GM21737 (cell line): ENCODE data around the gene EXOC4.

Source experiments
- ATAC-seq: cut with Tn5 transposase; IDR thresholded peaks from one replicate; pipeline ENCODE4 v1.9.1; 2021; ENCODE audit warnings: mild to moderate bottlenecking, moderate library complexity; ENCODE audit not compliant: unreplicated experiment

Gene EXOC4

GRCh38 chr7:133360201-133360600 is 107.3 kb downstream of the EXOC4 start:
- ATAC-seq, result no peak

- no peak for ATAC-seq
Measured at GRCh38 chr7:133361806-133362205, 108.9 kb downstream of the EXOC4 start.

- ATAC-seq, result no peak
Measured at GRCh38 chr7:133364959-133365690, 112.2 kb downstream of the EXOC4 start.

GRCh38 chr7:133365917-133366316 is 113.0 kb downstream of the EXOC4 start:
- ATAC-seq, result no peak

- no peak for ATAC-seq
Measured at GRCh38 chr7:133367561-133367960, 114.7 kb downstream of the EXOC4 start.

GRCh38 chr7:133369130-133369529 is 116.3 kb downstream of the EXOC4 start:
- no peak for ATAC-seq

GRCh38 chr7:133371616-133372015 is 118.7 kb downstream of the EXOC4 start:
- no peak for ATAC-seq

GRCh38 chr7:133372337-133372736 is 119.5 kb downstream of the EXOC4 start:
- ATAC-seq, result no peak

- no peak for ATAC-seq
Measured at GRCh38 chr7:133376514-133376913, 123.6 kb downstream of the EXOC4 start.

GRCh38 chr7:133381965-133382364 is 129.1 kb downstream of the EXOC4 start:
- ATAC-seq, result no peak

GRCh38 chr7:133382775-133383559 is 130.1 kb downstream of the EXOC4 start:
- ATAC-seq, result no peak

- no peak for ATAC-seq
Measured at GRCh38 chr7:133386205-133386604, 133.3 kb downstream of the EXOC4 start.

- no peak for ATAC-seq
Measured at GRCh38 chr7:133389727-133390126, 136.8 kb downstream of the EXOC4 start.

GRCh38 chr7:133391206-133391605 is 138.3 kb downstream of the EXOC4 start:
- no peak for ATAC-seq

- ATAC-seq, result no peak
Measured at GRCh38 chr7:133394369-133394768, 141.5 kb downstream of the EXOC4 start.

- ATAC-seq, result no peak
Measured at GRCh38 chr7:133395551-133395950, 142.7 kb downstream of the EXOC4 start.

GRCh38 chr7:133398506-133398905 is 145.6 kb downstream of the EXOC4 start:
- ATAC-seq, result no peak

GRCh38 chr7:133401225-133401624 is 148.3 kb downstream of the EXOC4 start:
- no peak for ATAC-seq

- no peak for ATAC-seq
Measured at GRCh38 chr7:133408212-133408611, 155.3 kb downstream of the EXOC4 start.

GRCh38 chr7:133409421-133409820 is 156.5 kb downstream of the EXOC4 start:
- no peak for ATAC-seq

- ATAC-seq, result no peak
Measured at GRCh38 chr7:133409966-133410365, 157.1 kb downstream of the EXOC4 start.

- ATAC-seq, result no peak
Measured at GRCh38 chr7:133411395-133411794, 158.5 kb downstream of the EXOC4 start.
